Lower leg skin (tissue), 3 donors: ENCODE measurements around the gene CBX2.

ENCODE experiments used
- CTCF ChIP-seq, 3 donors: fragments of 450-650 bp; IDR thresholded peaks; one replicate each; pipeline ENCODE4 v1.5.1; 2016; ENCODE audit warnings: antibody characterized with exemption in 3 of 3, mild to moderate bottlenecking in 3 of 3, moderate library complexity in 2 of 3
- POLR2A ChIP-seq, 2 donors: fragments of 450-650 bp; IDR thresholded peaks; one replicate each; pipeline ENCODE4 v1.6.1; 2016 to 2017; ENCODE audit warnings: antibody characterized with exemption in 2 of 2, mild to moderate bottlenecking in 1 of 2, moderate library complexity in 1 of 2

- no peak for TF ChIP-seq CTCF (IDR thresholded peaks at IDR 0.05)
- no peak for TF ChIP-seq POLR2A (IDR thresholded peaks at IDR 0.05)
Measured at GRCh38 chr17:79824893-79825579, 47.1 kb downstream of the CBX2 start.
